Astrocyte (in vitro differentiated cells and primary cell): ENCODE measurements around the gene PPP1R1B. TPM values are rescaled to one million over a fixed set of nuclear protein-coding genes. Genes with fewer than 3 reads are reported as not detected.

Source experiments
- DNase-seq: peaks from one replicate; pipeline ENCODE4 v3.0.0-alpha.2; 2010; ENCODE audit warnings: low read depth
- FAIRE-seq: peaks from 2 replicates; lab custom pipeline; 2011; peaks lifted over from hg19 to GRCh38; lab: Jason Lieb, UNC
- H2AFZ ChIP-seq: 2 replicates; pipeline ENCODE4 v1.6.0; 2012; ENCODE audit warnings: low read depth, low read length, inconsistent platforms
- H3K27ac ChIP-seq: 2 replicates; pipeline ENCODE4 v1.5.1; 2011; ENCODE audit warnings: low read depth, low read length, inconsistent platforms
- H3K27me3 ChIP-seq: 2 replicates; pipeline ENCODE4 v1.6.0; 2011; ENCODE audit warnings: low read length, inconsistent platforms; ENCODE audit not compliant: insufficient read depth
- H3K36me3 ChIP-seq: 2 replicates; pipeline ENCODE4 v1.5.1; 2011; ENCODE audit warnings: low read length, inconsistent platforms; ENCODE audit not compliant: insufficient read depth
- H3K4me1 ChIP-seq: 2 replicates; pipeline ENCODE4 v1.5.1; 2011; ENCODE audit warnings: low read length, inconsistent platforms; ENCODE audit not compliant: insufficient read depth
- H3K4me2 ChIP-seq: 2 replicates; pipeline ENCODE4 v1.6.0; 2012; ENCODE audit warnings: low read length, inconsistent platforms
- H3K4me3 ChIP-seq: 2 replicates; pipeline ENCODE4 v1.5.1; 2011; ENCODE audit warnings: low read depth, mild to moderate bottlenecking, low read length, inconsistent platforms; ENCODE audit not compliant: insufficient read depth
- H3K79me2 ChIP-seq: 2 replicates; pipeline ENCODE4 v1.6.0; 2012; ENCODE audit warnings: mild to moderate bottlenecking, low read length, inconsistent platforms; ENCODE audit not compliant: insufficient read depth
- H3K9ac ChIP-seq: 2 replicates; pipeline ENCODE4 v1.6.0; 2012; ENCODE audit warnings: mild to moderate bottlenecking, low read length, inconsistent platforms
- H3K9me3 ChIP-seq: 2 replicates; pipeline ENCODE4 v1.5.1; 2012; ENCODE audit warnings: low read depth, mild to moderate bottlenecking, low read length, inconsistent platforms; ENCODE audit not compliant: insufficient read depth
- H4K20me1 ChIP-seq: 2 replicates; pipeline ENCODE4 v1.6.0; 2012; ENCODE audit warnings: low read length, inconsistent platforms; ENCODE audit not compliant: insufficient read depth
- H3K27ac Mint-ChIP-seq: one replicate; pipeline ENCODE4 v1.8.0; 2021; ENCODE audit warnings: mild to moderate bottlenecking, mixed read lengths; ENCODE audit not compliant: unreplicated experiment
- H3K27me3 Mint-ChIP-seq: one replicate; pipeline ENCODE4 v1.8.0; 2021; ENCODE audit warnings: low read depth, mixed read lengths; ENCODE audit not compliant: unreplicated experiment
- H3K36me3 Mint-ChIP-seq: one replicate; pipeline ENCODE4 v1.8.0; 2021; ENCODE audit warnings: low read depth, mixed read lengths; ENCODE audit not compliant: unreplicated experiment
- H3K4me1 Mint-ChIP-seq: one replicate; pipeline ENCODE4 v1.8.0; 2021; ENCODE audit warnings: low read depth, mixed read lengths; ENCODE audit not compliant: unreplicated experiment
- H3K4me3 Mint-ChIP-seq: one replicate; pipeline ENCODE4 v1.8.0; 2021; ENCODE audit warnings: mild to moderate bottlenecking, moderate library complexity, mixed read lengths; ENCODE audit not compliant: unreplicated experiment
- H3K9me3 Mint-ChIP-seq: one replicate; pipeline ENCODE4 v1.8.0; 2021; ENCODE audit warnings: mild to moderate bottlenecking, mixed read lengths; ENCODE audit not compliant: unreplicated experiment
- EZH2 ChIP-seq: IDR thresholded peaks from 2 replicates; pipeline ENCODE4 v1.6.1; 2012; ENCODE audit warnings: mild to moderate bottlenecking, low read length, inconsistent platforms; ENCODE audit not compliant: insufficient read depth
- total RNA-seq: library from RNA; stranded (reverse); gene quantifications from 2 replicates; pipeline ENCODE4 v1.2.1, GENCODE V29; 2021
- TF ChIP-seq, protein P1 (sequence below): IDR thresholded peaks from 2 replicates; pipeline ENCODE4 v1.5.1; 2011; ENCODE audit warnings: low read depth, mild to moderate bottlenecking, inconsistent platforms, low read length, moderate library complexity; ENCODE audit not compliant: insufficient read depth

Gene PPP1R1B
- total RNA-seq, 1 donor from 2014 or later, result 0.39 TPM

DNA sequence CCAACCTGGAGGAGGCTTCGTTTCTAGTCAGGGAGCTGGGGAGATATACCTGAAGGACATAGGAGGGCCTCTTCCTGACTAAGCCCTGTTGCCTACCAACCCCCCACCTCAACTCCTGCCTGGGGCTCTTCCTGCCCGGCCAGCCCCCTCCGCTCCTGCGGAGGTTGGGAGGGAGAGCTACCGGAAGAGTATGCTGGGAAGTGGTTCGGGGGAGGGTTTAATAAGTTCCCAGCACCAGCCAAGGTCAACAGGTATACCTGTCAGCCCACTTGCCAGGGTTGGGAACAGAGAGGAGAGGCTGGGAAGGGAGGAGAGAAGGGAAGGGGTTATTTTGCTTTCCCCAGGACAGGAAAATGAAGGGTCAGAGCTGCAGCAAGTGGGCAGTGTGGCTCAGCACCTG is 4.7 kb downstream of the PPP1R1B start:
- Mint-ChIP-seq H3K4me1 (peaks cover 2% of the 10 kb centered on the region), H3K27ac (no peak overlapping the region), H3K36me3 (no peaks in the 10 kb centered on the region), H3K4me3 (no peak overlapping the region), H3K9me3 (no peaks in the 10 kb centered on the region), H3K27me3 (peaks cover 41% of the 10 kb centered on the region)
- H3K4me3 ChIP-seq, result no peak overlapping the region
- H3K9ac ChIP-seq, result no peak overlapping the region
- H3K79me2 ChIP-seq, result no peaks in the 10 kb centered on the region
- H3K36me3 ChIP-seq, result no peaks in the 10 kb centered on the region
- H3K9me3 ChIP-seq, result no peaks in the 10 kb centered on the region
- FAIRE-seq (no peak), DNase-seq (no peak)
- H4K20me1 ChIP-seq, result no peaks in the 10 kb centered on the region
- H3K4me2 ChIP-seq, result no peak overlapping the region
- no peak overlapping the region for H2AFZ ChIP-seq
- H3K27me3 ChIP-seq, result peaks cover 43% of the 10 kb centered on the region
- peaks cover 5% of the 10 kb centered on the region for H3K4me1 ChIP-seq
- H3K27ac ChIP-seq, result no peak overlapping the region
- TF ChIP-seq, protein P1, sequence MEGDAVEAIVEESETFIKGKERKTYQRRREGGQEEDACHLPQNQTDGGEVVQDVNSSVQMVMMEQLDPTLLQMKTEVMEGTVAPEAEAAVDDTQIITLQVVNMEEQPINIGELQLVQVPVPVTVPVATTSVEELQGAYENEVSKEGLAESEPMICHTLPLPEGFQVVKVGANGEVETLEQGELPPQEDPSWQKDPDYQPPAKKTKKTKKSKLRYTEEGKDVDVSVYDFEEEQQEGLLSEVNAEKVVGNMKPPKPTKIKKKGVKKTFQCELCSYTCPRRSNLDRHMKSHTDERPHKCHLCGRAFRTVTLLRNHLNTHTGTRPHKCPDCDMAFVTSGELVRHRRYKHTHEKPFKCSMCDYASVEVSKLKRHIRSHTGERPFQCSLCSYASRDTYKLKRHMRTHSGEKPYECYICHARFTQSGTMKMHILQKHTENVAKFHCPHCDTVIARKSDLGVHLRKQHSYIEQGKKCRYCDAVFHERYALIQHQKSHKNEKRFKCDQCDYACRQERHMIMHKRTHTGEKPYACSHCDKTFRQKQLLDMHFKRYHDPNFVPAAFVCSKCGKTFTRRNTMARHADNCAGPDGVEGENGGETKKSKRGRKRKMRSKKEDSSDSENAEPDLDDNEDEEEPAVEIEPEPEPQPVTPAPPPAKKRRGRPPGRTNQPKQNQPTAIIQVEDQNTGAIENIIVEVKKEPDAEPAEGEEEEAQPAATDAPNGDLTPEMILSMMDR, result no peak
- TF ChIP-seq EZH2, result no peak

DNA sequence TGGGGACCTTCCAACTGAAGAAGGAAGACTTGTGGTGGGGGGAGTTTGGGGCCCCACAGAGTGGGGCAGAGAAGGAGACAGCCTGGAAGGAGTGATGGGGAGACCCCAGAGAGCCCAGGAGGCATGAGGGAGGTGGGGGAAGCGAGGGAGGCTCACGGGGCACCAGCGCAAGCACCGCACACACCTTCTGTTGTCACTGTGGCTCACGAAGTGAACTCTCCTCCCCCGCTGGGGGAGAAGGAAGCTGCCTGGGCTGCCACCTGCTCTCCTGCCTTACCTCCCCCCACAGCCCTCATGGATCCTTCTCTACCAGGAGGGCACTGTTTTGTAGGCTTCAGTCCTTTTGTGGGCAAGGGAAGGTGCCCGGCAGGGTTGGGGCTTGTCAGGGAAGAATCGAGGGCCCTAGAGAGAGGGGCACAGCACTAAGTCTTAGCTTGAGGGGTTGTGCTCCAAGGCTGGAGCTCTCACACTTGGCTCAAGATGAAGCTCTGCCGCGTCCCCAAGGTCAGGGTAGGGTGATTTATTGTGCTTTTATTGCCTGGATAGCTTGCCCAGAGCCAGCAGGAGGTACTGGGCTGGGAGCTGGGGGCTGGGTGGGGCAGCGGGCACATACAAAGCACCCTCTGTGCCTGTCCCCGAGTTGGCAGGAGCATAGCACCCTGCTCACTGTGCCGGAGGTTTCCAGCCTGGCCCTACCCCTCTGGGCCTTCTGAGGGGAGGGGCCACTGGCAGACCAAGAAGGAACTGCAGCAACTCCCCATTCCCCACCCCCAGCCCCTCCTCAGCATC is 5.6 kb downstream of the PPP1R1B start:
- FAIRE-seq, result no peak
- H3K27me3 ChIP-seq, result peaks cover 37% of the 10 kb centered on the region
- TF ChIP-seq, protein P1, result no peak
- no peak for TF ChIP-seq EZH2
- no peaks in the 10 kb centered on the region for H3K36me3 Mint-ChIP-seq
- H3K4me1 Mint-ChIP-seq, result peaks cover 2% of the 10 kb centered on the region
- H3K4me1 ChIP-seq, result peaks cover 3% of the 10 kb centered on the region
- H2AFZ ChIP-seq, result no peak overlapping the region
- H4K20me1 ChIP-seq, result no peaks in the 10 kb centered on the region
- no peaks in the 10 kb centered on the region for H3K9me3 Mint-ChIP-seq
- H3K4me3 Mint-ChIP-seq, result no peak overlapping the region
- H3K27ac ChIP-seq, result no peak overlapping the region
- H3K27ac Mint-ChIP-seq, result no peak overlapping the region
- H3K9me3 ChIP-seq, result no peaks in the 10 kb centered on the region
- DNase-seq, result no peak
- H3K4me2 ChIP-seq, result no peak overlapping the region
- H3K36me3 ChIP-seq, result no peaks in the 10 kb centered on the region
- H3K4me3 ChIP-seq, result no peak overlapping the region
- H3K79me2 ChIP-seq, result peaks cover 3% of the 10 kb centered on the region
- peaks cover 37% of the 10 kb centered on the region for H3K27me3 Mint-ChIP-seq
- H3K9ac ChIP-seq, result no peak overlapping the region
